OCI-LY1 (cell line): ENCODE results near the gene KCNB1.

Experiments used
- EZH2 ChIP-seq: fragments of 200-600 bp; sonication (generic), shearing (Covaris generic); IDR thresholded peaks from 2 replicates; pipeline ENCODE4 v1.8.0; 2017; ENCODE audit warnings: borderline replicate concordance, mixed run types, mild to moderate bottlenecking, antibody characterized with exemption, low read length, moderate library complexity, mixed read lengths
- TF ChIP-seq, protein P1 (sequence below): fragments of 200-600 bp; sonication (generic), shearing (Covaris generic); IDR thresholded peaks from 2 replicates; pipeline ENCODE4 v1.5.1; 2017; ENCODE audit warnings: mild to moderate bottlenecking, antibody characterized with exemption, low read length, moderate library complexity, mixed read lengths

DNA sequence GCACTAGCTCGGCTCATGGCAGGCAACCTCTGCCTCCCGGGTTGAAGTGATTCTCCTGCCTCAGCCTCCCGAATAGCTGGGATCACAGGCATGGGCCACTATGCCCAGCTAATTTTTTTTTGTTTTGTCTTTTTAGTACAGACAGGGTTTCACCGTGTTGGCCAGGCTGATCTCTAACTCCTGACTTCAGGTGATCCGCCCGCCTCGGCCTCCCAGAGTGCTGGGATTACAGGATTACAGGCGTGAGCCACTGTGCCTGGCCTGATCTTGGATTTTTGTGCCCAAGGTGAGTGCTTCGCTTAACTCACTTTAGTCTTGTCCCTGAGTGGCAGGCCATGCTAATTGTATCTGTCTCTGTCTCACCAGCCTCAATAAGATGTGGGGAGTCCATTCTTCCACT, 78.6 kb downstream of the KCNB1 start:
- TF ChIP-seq, protein P1, sequence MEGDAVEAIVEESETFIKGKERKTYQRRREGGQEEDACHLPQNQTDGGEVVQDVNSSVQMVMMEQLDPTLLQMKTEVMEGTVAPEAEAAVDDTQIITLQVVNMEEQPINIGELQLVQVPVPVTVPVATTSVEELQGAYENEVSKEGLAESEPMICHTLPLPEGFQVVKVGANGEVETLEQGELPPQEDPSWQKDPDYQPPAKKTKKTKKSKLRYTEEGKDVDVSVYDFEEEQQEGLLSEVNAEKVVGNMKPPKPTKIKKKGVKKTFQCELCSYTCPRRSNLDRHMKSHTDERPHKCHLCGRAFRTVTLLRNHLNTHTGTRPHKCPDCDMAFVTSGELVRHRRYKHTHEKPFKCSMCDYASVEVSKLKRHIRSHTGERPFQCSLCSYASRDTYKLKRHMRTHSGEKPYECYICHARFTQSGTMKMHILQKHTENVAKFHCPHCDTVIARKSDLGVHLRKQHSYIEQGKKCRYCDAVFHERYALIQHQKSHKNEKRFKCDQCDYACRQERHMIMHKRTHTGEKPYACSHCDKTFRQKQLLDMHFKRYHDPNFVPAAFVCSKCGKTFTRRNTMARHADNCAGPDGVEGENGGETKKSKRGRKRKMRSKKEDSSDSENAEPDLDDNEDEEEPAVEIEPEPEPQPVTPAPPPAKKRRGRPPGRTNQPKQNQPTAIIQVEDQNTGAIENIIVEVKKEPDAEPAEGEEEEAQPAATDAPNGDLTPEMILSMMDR, result no peak
- TF ChIP-seq EZH2, result no peak
